ENCODE results near the gene MAPRE2.

Gene MAPRE2

GRCh38 chr18:35174745-35175144 lies 133.5 kb downstream of the MAPRE2 start:
- no peak for DNase-seq

- no peak for DNase-seq
Observed at GRCh38 chr18:35176925-35177324, 135.7 kb downstream of the MAPRE2 start.

GRCh38 chr18:35178260-35178659 lies 137.0 kb downstream of the MAPRE2 start:
- DNase-seq: peak in 1 of 56 donors; percentile 34

- DNase-seq: no peak
Observed at GRCh38 chr18:35179906-35180305, 138.7 kb downstream of the MAPRE2 start.

GRCh38 chr18:35180455-35180854 lies 139.2 kb downstream of the MAPRE2 start:
- DNase-seq: no peak

GRCh38 chr18:35182151-35182550 lies 140.9 kb downstream of the MAPRE2 start:
- no peak for DNase-seq

GRCh38 chr18:35183886-35184285 lies 142.7 kb downstream of the MAPRE2 start:
- DNase-seq: no peak

- peak in 2 of 56 donors; percentile 4 to 40 for DNase-seq
Observed at GRCh38 chr18:35185771-35186170, 144.6 kb downstream of the MAPRE2 start.

GRCh38 chr18:35186291-35187034 lies 145.2 kb downstream of the MAPRE2 start:
- no peak for DNase-seq

- DNase-seq: peak in 46 of 56 donors; percentile 3 to 80 (median 42)
Observed at GRCh38 chr18:35189510-35189909, 148.3 kb downstream of the MAPRE2 start.

GRCh38 chr18:35190948-35191697 lies 149.9 kb downstream of the MAPRE2 start:
- no peak for DNase-seq

GRCh38 chr18:35191698-35192025 lies 150.4 kb downstream of the MAPRE2 start:
- DNase-seq: no peak

GRCh38 chr18:35192415-35192814 lies 151.2 kb downstream of the MAPRE2 start:
- no peak for DNase-seq
